Liver (tissue), 9 donors: ENCODE results near the gene CDK17. TPM values are rescaled to one million over a fixed set of nuclear protein-coding genes. Genes with fewer than 3 reads are reported as not detected.

ENCODE experiments used
- DNase-seq: peaks from one replicate; pipeline ENCODE4 v3.0.0-alpha.2; 2017; ENCODE audit warnings: low spot score
- H3K27ac ChIP-seq, 2 donors: one replicate each; pipeline ENCODE4 v1.7.0; 2013; ENCODE audit warnings: inconsistent platforms in 2 of 2, low read length in 2 of 2, control low read depth in 1 of 2, low read depth in 1 of 2, mild to moderate bottlenecking in 1 of 2
- H3K27me3 ChIP-seq, 4 donors: one replicate each; pipeline versions ENCODE4 v1.6.1 to v1.7.0; 2013; ENCODE audit warnings: low read length in 3 of 4, inconsistent platforms in 1 of 4, mild to moderate bottlenecking in 1 of 4, moderate library complexity in 1 of 4; ENCODE audit not compliant: control insufficient read depth in 4 of 4, insufficient read depth in 4 of 4
- H3K36me3 ChIP-seq, 4 donors: one replicate each; pipeline versions ENCODE4 v1.6.1 to v1.7.0; 2013; ENCODE audit warnings: low read length in 3 of 4, mild to moderate bottlenecking in 3 of 4, low read depth in 1 of 4, moderate library complexity in 1 of 4; ENCODE audit not compliant: control insufficient read depth in 4 of 4, insufficient read depth in 3 of 4
- H3K4me1 ChIP-seq, 4 donors: one replicate each; pipeline versions ENCODE4 v1.6.1 to v1.7.0; 2013; ENCODE audit warnings: low read length in 3 of 4, mild to moderate bottlenecking in 3 of 4, moderate library complexity in 1 of 4; ENCODE audit not compliant: control insufficient read depth in 4 of 4, insufficient read depth in 4 of 4
- H3K4me3 ChIP-seq, 3 donors: one replicate each; pipeline versions ENCODE4 v1.6.1 to v1.7.0; 2013; ENCODE audit warnings: low read length in 3 of 3, control low read depth in 1 of 3, low read depth in 1 of 3, mild to moderate bottlenecking in 1 of 3
- H3K9ac ChIP-seq, 2 donors: one replicate each; pipeline ENCODE4 v1.7.0; 2013; ENCODE audit warnings: low read length in 2 of 2, mild to moderate bottlenecking in 2 of 2, moderate library complexity in 2 of 2, control low read depth in 1 of 2, low read depth in 1 of 2
- H3K9me3 ChIP-seq, 4 donors: one replicate each; pipeline versions ENCODE4 v1.6.1 to v1.7.0; 2013; ENCODE audit warnings: low read length in 3 of 4; ENCODE audit not compliant: control insufficient read depth in 4 of 4
- EGR1 ChIP-seq, 2 donors: IDR thresholded peaks; 2 replicates each; pipeline ENCODE4 v1.6.1; 2016 to 2018; ENCODE audit warnings: antibody characterized with exemption in 2 of 2, low read depth in 2 of 2
- FOXA1 ChIP-seq: IDR thresholded peaks from 2 replicates; pipeline ENCODE4 v1.6.1; 2016; ENCODE audit warnings: antibody characterized with exemption
- FOXA2 ChIP-seq: IDR thresholded peaks from 2 replicates; pipeline ENCODE4 v1.6.1; 2016; ENCODE audit warnings: antibody characterized with exemption
- GABPA ChIP-seq, 2 donors: IDR thresholded peaks in 1 of 2; conservative IDR thresholded peaks in 1 of 2; 2 replicates each; pipeline ENCODE4 v1.6.1; 2016; ENCODE audit warnings: antibody characterized with exemption in 2 of 2, mild to moderate bottlenecking in 1 of 2, moderate library complexity in 1 of 2
- HNF4A ChIP-seq, 2 donors: conservative IDR thresholded peaks; 2 replicates each; pipeline ENCODE4 v1.6.1; 2016; ENCODE audit warnings: antibody characterized with exemption in 2 of 2, mild to moderate bottlenecking in 2 of 2
- HNF4G ChIP-seq: IDR thresholded peaks from 2 replicates; pipeline ENCODE4 v1.6.1; 2016; ENCODE audit warnings: antibody characterized with exemption
- JUND ChIP-seq, 2 donors: IDR thresholded peaks; 2 replicates each; pipeline ENCODE4 v1.6.1; 2016; ENCODE audit warnings: antibody characterized with exemption in 2 of 2
- NR2F2 ChIP-seq: IDR thresholded peaks from 2 replicates; pipeline ENCODE4 v1.6.1; 2016; ENCODE audit warnings: antibody characterized with exemption
- RAD21 ChIP-seq, 2 donors: IDR thresholded peaks; 2 replicates each; pipeline ENCODE4 v1.6.1; 2016; ENCODE audit warnings: antibody characterized with exemption in 2 of 2, mild to moderate bottlenecking in 2 of 2
- RXRA ChIP-seq, 2 donors: IDR thresholded peaks; 2 replicates each; pipeline ENCODE4 v1.6.1; 2017 to 2018; ENCODE audit warnings: antibody characterized with exemption in 2 of 2, mild to moderate bottlenecking in 1 of 2
- SP1 ChIP-seq: IDR thresholded peaks from 2 replicates; pipeline ENCODE4 v1.6.1; 2018; ENCODE audit warnings: antibody characterized with exemption, mild to moderate bottlenecking
- TAF1 ChIP-seq: conservative IDR thresholded peaks from 2 replicates; pipeline ENCODE4 v1.6.1; 2016; ENCODE audit warnings: antibody characterized with exemption, mild to moderate bottlenecking
- YY1 ChIP-seq: IDR thresholded peaks from 2 replicates; pipeline ENCODE4 v1.6.1; 2016; ENCODE audit warnings: antibody characterized with exemption, mild to moderate bottlenecking
- WGBS: extraction: QIAGEN DNeasy Blood & Tissue Kit; methylation state at CpG from one replicate; pipeline ENCODE4 v1.1.7; 2013; 5-methylcytosine and 5-hydroxymethylcytosine counted together
- polyA plus RNA-seq, 2 donors: library from polyadenylated mRNA; stranded (reverse) in 1 of 2; unstranded in 1 of 2; fragments of 200-250 nt in 1 of 2; fragments of >200 nt in 1 of 2; fragmentation: Nextera tagmentation in 1 of 2; extraction: Ambion mirVana in 1 of 2; gene quantifications; one replicate each; pipeline versions ENCODE4 v1.2.1 to v1.2.3, GENCODE V29; 2013 to 2015
- total RNA-seq, 2 donors: library from RNA; depleted of rRNA; stranded (reverse); fragments of >200 nt; gene quantifications; one replicate each; pipeline ENCODE4 v1.2.3, GENCODE V29; 2014
- TF ChIP-seq, protein P1 (sequence below): IDR thresholded peaks from 2 replicates; pipeline ENCODE4 v1.6.1; 2016; ENCODE audit warnings: antibody characterized with exemption
- TF ChIP-seq, protein P2 (sequence below): IDR thresholded peaks from 2 replicates; pipeline ENCODE4 v1.6.1; 2016; ENCODE audit warnings: antibody characterized with exemption, mild to moderate bottlenecking
- TF ChIP-seq, protein P3 (sequence below): IDR thresholded peaks from 2 replicates; pipeline ENCODE4 v1.6.1; 2016; ENCODE audit warnings: antibody characterized with exemption
- TF ChIP-seq, protein P4 (sequence below): IDR thresholded peaks from 2 replicates; pipeline ENCODE4 v1.6.1; 2016; ENCODE audit warnings: antibody characterized with exemption
- TF ChIP-seq, protein P5 (sequence below): fragments of 150-350 bp; IDR thresholded peaks from 2 replicates; pipeline ENCODE4 v1.5.1; 2017; ENCODE audit warnings: improper control_type of control experiment, low read depth, low read length; ENCODE audit not compliant: missing input control
- donor health status: healthy.
- donor health status: healthy.
- donor health status: healthy.
- donor health status: healthy.
- donor health status: healthy.

The CDK17 gene
- total and polyA plus RNA-seq, 4 donors: 4.8 to 25.2 (median 14.9) TPM

DNA sequence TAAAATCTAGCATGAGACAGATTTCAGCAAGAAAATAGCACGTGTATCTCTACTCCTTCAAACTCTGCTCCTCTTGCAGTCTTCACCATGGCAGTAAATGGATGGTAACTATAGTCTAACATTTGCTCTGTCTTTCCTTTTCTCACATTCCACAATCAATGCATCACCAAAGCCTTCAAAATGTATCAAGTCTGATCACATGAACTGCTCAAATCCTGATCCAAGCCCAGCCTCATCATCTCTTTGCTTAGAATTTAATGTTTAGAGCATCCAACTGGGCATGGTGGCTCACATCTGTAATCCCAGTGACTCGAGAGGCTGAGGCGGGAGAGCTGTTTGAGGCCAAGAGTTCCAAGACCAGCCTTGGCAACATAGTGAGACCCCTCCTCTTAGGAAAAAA lies 45.9 kb downstream of the CDK17 start:
- Histone ChIP-seq H3K27me3 (no peaks in the 10 kb centered on the region), H3K9ac (no peak overlapping the region), H3K4me1 (peaks cover 0 to 5% (median 2%) of the 10 kb centered on the region in 4 donors), H3K27ac (no peak overlapping the region), H3K36me3 (no peaks in the 10 kb centered on the region), H3K4me3 (no peak overlapping the region), H3K9me3 (no peaks in the 10 kb centered on the region)
- 85% methylated on average over 3 of the region's 3 CpGs for WGBS
- no peak for DNase-seq
- TF ChIP-seq GABPA (IDR thresholded peaks at IDR 0.05 in 1 of 2, conservative IDR thresholded peaks at IDR 0.05 in 1 of 2): no peak
- TF ChIP-seq, protein P1, sequence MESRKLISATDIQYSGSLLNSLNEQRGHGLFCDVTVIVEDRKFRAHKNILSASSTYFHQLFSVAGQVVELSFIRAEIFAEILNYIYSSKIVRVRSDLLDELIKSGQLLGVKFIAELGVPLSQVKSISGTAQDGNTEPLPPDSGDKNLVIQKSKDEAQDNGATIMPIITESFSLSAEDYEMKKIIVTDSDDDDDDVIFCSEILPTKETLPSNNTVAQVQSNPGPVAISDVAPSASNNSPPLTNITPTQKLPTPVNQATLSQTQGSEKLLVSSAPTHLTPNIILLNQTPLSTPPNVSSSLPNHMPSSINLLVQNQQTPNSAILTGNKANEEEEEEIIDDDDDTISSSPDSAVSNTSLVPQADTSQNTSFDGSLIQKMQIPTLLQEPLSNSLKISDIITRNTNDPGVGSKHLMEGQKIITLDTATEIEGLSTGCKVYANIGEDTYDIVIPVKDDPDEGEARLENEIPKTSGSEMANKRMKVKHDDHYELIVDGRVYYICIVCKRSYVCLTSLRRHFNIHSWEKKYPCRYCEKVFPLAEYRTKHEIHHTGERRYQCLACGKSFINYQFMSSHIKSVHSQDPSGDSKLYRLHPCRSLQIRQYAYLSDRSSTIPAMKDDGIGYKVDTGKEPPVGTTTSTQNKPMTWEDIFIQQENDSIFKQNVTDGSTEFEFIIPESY: no peak
- TF ChIP-seq FOXA2: no peak
- no peak for TF ChIP-seq RXRA (IDR thresholded peaks at IDR 0.05)

DNA sequence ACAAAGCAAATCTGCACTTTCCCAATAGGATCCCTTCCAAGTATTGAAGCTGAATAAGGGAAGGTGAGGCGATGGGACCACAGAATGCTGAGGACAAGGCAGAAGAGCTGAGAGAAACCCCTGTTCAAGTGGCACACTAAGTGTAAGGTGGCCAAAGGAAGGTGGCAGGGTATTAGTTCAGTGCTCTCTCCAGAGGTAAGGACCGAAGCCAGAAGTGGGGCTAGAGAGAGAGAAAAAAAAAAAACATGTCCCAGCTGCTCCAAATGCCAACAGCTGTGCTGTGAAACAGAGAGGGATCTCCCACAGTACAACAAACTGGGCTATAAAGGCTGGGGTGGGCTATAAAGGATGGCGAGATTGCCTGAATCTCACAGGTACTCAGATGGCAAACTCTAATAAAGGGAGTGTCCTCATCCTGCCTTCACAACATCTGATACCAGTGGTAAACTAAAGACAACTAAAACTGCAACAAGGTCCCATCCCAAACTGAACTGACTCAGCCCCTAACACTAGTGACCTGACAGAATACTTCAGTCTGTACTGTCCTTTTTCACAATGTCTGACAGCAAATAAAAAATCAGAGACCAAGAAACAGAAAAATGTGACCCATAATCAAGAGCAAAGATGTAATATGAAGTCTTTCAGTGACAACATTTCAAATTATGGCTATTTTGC lies 47.9 kb downstream of the CDK17 start:
- peaks cover 0 to 7% (median 4%) of the 10 kb centered on the region in 4 donors for H3K4me1 ChIP-seq
- WGBS: 85% methylated on average over 3 of the region's 3 CpGs
- no peaks in the 10 kb centered on the region for H3K36me3 ChIP-seq
- no peak for DNase-seq
- TF ChIP-seq FOXA1: no peak
- TF ChIP-seq EGR1 (IDR thresholded peaks at IDR 0.05; ENCODE audit: low read depth in 2 of 2): no peak
- no peak overlapping the region for H3K27ac ChIP-seq
- H3K9me3 ChIP-seq: no peaks in the 10 kb centered on the region
- no peak overlapping the region for H3K4me3 ChIP-seq
- no peak overlapping the region for H3K9ac ChIP-seq
- H3K27me3 ChIP-seq: no peaks in the 10 kb centered on the region

DNA sequence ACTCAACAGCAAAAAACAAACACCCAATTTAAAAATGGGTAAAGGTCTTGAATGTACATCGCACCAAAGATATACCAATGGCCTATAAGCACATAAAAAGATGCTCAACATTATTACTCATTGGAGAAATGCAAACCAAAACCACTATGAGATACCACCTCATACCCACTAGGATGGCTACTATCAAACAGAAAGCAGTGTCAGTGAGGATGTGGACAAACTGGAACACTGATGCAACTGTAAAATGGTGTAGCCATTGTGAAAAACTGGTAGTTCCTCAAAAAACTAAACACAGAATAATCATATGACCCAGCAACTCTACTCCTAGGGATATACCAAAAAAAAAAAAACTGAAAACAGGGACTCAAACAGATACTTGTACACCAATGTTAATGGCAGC lies 49.3 kb downstream of the CDK17 start:
- H3K27ac ChIP-seq: no peak overlapping the region
- 97% methylated on average over 1 of the region's 1 CpG for WGBS
- DNase-seq: no peak
- no peak overlapping the region for H3K4me3 ChIP-seq
- TF ChIP-seq, protein P2, sequence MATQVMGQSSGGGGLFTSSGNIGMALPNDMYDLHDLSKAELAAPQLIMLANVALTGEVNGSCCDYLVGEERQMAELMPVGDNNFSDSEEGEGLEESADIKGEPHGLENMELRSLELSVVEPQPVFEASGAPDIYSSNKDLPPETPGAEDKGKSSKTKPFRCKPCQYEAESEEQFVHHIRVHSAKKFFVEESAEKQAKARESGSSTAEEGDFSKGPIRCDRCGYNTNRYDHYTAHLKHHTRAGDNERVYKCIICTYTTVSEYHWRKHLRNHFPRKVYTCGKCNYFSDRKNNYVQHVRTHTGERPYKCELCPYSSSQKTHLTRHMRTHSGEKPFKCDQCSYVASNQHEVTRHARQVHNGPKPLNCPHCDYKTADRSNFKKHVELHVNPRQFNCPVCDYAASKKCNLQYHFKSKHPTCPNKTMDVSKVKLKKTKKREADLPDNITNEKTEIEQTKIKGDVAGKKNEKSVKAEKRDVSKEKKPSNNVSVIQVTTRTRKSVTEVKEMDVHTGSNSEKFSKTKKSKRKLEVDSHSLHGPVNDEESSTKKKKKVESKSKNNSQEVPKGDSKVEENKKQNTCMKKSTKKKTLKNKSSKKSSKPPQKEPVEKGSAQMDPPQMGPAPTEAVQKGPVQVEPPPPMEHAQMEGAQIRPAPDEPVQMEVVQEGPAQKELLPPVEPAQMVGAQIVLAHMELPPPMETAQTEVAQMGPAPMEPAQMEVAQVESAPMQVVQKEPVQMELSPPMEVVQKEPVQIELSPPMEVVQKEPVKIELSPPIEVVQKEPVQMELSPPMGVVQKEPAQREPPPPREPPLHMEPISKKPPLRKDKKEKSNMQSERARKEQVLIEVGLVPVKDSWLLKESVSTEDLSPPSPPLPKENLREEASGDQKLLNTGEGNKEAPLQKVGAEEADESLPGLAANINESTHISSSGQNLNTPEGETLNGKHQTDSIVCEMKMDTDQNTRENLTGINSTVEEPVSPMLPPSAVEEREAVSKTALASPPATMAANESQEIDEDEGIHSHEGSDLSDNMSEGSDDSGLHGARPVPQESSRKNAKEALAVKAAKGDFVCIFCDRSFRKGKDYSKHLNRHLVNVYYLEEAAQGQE: no peak
- TF ChIP-seq RXRA (IDR thresholded peaks at IDR 0.05) (no peak), SP1 (no peak), HNF4A (conservative IDR thresholded peaks at IDR 0.05) (no peak), JUND (IDR thresholded peaks at IDR 0.05) (no peak), TAF1 (no peak), FOXA1 (no peak), RAD21 (IDR thresholded peaks at IDR 0.05) (no peak), EGR1 (IDR thresholded peaks at IDR 0.05; ENCODE audit: low read depth in 2 of 2) (no peak), FOXA2 (no peak), GABPA (IDR thresholded peaks at IDR 0.05 in 1 of 2, conservative IDR thresholded peaks at IDR 0.05 in 1 of 2) (no peak), NR2F2 (no peak), HNF4G (no peak), YY1 (no peak)
- TF ChIP-seq, protein P3, sequence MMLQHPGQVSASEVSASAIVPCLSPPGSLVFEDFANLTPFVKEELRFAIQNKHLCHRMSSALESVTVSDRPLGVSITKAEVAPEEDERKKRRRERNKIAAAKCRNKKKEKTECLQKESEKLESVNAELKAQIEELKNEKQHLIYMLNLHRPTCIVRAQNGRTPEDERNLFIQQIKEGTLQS: no peak
- TF ChIP-seq, protein P4, sequence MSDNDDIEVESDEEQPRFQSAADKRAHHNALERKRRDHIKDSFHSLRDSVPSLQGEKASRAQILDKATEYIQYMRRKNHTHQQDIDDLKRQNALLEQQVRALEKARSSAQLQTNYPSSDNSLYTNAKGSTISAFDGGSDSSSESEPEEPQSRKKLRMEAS: no peak
- TF ChIP-seq, protein P1: no peak
- TF ChIP-seq, protein P5, sequence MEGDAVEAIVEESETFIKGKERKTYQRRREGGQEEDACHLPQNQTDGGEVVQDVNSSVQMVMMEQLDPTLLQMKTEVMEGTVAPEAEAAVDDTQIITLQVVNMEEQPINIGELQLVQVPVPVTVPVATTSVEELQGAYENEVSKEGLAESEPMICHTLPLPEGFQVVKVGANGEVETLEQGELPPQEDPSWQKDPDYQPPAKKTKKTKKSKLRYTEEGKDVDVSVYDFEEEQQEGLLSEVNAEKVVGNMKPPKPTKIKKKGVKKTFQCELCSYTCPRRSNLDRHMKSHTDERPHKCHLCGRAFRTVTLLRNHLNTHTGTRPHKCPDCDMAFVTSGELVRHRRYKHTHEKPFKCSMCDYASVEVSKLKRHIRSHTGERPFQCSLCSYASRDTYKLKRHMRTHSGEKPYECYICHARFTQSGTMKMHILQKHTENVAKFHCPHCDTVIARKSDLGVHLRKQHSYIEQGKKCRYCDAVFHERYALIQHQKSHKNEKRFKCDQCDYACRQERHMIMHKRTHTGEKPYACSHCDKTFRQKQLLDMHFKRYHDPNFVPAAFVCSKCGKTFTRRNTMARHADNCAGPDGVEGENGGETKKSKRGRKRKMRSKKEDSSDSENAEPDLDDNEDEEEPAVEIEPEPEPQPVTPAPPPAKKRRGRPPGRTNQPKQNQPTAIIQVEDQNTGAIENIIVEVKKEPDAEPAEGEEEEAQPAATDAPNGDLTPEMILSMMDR: no peak
- no peaks in the 10 kb centered on the region for H3K9me3 ChIP-seq
- no peaks in the 10 kb centered on the region for H3K27me3 ChIP-seq
- peaks cover 0 to 11% (median 4%) of the 10 kb centered on the region in 4 donors for H3K4me1 ChIP-seq
- H3K9ac ChIP-seq: no peak overlapping the region
- no peaks in the 10 kb centered on the region for H3K36me3 ChIP-seq
